Stimulated activated CD8-positive, alpha-beta memory T cell treated with anti-CD3 and anti-CD28 coated beads, Interleukin-2, amount 100 ng/mL, for 48 hours (primary cell): ENCODE results near the gene SPTAN1.
"Not testable (repeated sequence)": the region's sequence is repeated elsewhere in the genome, so short reads cannot be mapped to it uniquely, and the experiment has no call there.

ENCODE experiments used
- DNase-seq, 2 donors: peaks; one replicate each; pipeline ENCODE4 v3.0.0-alpha.2; 2020; ENCODE audit warnings: low read depth in 2 of 2

Gene SPTAN1

DNA sequence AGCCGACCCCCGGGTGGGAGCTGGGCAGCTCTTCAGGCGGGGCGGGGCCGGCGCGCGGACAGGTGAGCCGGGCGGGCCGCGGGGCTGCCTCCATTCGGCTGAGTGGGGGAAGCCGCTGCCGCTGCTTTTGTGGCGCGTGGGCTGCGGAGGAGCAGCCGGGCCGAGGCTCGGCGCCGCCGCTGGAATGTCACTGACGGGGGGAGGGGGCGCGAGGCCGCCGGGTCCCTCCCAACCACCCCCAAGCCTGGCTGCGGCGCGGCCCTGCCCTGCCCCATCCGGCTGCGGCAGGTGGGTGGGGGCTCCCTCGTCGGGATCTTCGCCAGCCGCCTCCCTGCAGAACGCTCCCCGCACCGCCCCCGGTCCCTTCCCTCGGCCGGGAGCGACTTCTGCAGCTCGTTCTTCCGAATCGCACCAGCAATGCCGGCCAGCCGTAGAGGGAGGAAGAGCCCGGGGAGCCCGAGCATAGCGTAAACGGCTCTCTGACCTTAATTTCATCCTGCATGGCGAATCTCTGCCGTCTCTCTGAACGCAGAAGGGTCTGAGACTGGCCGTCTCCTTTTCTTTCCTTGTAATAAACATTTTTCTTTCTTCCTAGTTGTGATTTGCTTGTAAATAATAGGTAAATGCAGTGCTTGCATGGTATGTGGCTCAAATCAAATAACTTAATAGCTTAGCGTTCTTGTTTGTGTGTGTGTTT, 505 bp downstream of the SPTAN1 start:
- DNase-seq: peak in 1 of 2 donors; percentile 30

DNA sequence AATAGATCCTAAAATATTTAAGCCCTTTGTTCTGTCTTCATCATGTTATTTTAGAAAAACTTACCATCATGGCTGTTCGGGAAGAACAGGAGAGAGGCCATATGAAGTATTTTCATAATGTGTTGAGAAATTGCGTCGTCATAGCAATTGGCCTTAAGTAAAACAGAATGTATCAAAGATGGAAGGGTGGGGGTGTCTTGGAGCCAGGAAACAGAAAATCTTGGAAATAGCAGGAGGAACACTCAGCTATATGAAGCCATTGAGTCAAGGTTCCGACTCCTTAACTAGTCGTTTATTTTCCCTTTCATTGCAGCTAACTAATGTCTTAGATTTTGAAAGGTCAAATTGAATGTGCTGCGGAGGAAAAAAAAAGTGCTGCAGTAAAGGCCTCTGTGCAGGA, 1.3 kb downstream of the SPTAN1 start:
- DNase-seq: no peak

DNA sequence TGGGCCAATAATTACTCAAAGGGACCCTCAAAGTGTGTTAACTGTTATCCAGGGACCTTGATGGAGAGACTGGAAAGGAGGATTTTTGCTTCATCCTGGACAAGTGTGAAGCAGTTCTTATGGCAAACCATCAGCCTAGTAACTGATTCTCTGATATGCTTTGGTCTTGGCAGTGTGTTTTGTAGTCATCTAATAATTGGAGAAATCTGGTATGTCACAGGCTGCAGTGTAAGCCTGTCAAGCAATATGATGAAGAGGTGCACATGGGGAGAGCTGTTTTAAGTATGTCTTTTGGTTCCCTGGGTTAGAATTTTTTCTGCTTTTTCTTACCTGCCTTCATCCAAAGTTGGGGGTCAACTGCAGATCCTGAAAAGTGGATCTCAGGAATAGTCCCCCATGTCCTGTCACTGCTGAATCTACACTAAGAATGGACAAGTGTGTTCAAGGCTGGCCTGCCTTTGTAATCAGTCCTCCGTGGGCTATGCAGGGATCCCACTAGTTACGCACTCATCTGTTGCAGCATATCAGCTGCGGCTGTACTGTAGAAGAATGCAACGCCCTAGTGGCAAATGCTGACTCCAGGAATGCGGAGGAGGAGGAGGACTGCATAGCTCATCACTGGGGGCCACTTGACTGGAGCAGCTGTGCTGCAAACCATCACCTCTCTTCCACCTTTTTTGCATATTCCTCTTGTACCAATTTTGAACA, 1.9 kb downstream of the SPTAN1 start:
- peak in 1 of 2 donors; percentile 3 for DNase-seq

DNA sequence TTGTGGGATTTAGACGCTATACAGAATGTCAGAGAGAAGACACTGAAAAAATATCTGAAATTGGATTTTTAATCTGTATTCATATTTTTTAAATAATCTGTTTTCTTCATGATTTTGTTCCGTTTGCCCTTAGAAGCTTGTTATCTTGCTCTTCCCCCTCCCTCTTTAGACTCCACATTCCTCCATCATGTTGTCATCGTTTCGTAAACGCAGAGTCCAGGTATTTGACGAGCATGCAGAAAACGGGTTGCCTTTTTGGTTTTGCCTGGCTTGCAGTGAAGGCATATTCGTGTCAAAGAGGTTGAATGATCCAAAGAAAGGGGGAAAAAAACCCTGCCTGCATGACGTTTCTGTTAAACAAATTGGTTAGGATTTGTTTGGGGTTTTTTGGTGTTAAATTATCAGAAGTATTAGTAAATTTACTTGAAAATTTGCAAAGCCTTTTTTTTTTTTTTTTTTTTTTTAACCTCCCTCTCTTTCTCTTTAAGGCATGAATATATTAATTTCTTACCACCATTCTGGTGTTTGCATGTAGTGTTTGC, 2.9 kb downstream of the SPTAN1 start:
- DNase-seq: no peak

DNA sequence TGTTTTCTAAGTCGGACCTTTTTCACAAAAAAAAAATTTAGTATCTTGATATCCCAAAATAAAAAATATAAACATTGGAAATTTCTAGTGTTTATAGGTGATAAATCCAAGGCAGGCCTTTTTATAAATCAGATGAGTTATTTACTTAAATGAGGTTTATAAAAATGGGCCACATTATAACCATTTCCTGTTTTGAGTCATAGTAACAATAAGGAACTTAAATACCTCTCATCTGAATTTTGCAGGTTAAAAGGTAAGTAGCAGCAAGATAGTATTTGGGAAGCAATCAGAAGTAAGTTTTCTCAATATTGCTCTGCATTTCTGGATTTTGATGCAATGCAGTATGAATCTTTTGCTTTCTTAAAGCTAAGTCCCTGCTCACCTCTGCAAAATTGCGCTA, 3.9 kb downstream of the SPTAN1 start:
- no peak for DNase-seq

DNA sequence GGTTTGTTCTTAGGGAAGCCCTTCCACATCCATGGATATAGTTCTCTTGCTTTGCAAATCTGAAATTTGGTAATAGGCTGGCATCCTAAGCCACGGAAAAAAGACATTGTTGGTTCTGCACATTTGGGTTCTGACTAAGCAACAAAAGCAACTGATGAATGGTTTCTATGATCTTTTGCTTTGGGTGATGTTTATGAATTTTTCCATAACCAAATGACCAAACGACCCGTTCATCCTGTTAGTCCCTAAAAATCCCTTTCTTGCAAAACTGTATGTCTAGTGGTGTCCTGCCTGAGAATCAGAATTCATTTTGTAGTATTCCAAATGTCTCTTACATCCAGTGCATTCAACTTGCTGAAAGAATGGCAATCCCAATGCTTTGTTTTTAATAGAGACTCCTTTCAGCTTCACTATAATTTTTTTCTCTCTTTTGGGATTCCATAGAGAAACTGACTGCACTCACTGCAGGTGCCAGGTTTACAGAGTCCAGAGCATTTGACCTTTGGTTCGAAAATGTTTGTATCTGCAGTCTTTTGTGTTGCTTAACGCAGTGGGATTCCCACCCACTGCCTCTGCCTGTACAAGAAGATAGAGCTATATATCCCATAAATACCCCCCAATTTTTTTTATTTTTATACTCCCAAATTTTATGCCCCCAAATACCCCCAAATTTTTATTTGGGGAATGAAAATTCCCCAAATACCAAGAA, 4.7 kb downstream of the SPTAN1 start:
- DNase-seq: no peak

DNA sequence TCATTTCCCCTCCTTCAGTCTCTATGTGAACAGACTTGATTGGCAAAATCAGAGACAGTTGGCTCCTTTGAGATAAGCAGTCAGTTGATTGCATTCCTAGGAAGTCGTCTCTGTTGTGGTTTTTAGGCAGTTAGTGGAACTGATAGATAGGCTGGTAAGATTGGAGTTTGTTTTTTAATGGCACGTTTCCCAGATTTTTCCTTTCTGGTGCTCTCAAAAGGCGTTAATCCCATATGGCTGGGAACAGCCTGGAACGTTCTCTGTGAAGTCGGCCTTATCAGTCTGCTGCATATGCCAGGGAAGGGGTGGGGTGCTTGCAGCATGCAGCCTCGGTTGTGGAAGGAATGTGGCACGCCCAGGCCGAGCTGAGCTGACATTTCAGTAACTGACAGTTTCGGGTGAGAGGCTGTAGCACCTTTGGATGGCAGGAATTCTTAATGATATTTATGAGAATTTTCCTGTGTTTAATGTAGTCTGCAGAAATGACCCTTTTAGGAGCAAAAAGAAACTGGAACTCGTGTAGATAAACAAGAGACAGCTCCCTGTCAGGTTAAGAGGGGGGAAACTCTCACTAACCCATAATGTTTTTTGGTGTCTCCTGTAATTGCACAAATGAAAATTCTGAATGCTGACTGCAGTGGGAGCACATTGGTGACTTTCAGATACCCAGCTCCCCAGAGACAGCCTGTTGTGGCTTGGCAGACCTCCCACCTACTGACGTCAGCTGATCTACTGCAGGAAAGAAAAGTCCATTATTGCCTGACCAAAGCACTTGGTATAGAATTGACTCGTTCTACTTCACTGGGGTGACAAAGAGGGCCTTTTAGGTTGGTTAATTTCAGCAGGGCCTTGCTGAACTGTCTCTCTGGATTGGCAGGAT, 6.3 kb downstream of the SPTAN1 start:
- peak; percentile 44 to 62 for DNase-seq

DNA sequence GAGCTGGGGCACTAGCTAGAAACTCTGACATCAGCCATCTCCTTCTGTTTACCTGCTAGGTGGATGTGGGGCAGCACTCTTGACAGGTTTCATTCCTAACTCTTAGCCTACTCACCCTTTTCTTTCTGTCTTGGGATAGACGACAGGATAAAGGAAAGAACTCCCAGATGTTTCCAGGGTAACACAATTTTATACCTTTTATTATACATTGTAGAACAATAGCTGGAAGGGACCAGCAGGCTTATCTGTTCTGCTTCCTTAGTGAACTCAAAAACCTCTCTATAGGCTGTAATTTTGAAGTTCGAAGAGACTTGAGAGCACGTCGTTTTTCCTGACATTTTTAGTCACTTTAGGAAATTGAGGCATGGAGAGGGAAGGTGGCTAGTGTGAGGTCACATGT, 13.2 kb downstream of the SPTAN1 start:
- no peak for DNase-seq

DNA sequence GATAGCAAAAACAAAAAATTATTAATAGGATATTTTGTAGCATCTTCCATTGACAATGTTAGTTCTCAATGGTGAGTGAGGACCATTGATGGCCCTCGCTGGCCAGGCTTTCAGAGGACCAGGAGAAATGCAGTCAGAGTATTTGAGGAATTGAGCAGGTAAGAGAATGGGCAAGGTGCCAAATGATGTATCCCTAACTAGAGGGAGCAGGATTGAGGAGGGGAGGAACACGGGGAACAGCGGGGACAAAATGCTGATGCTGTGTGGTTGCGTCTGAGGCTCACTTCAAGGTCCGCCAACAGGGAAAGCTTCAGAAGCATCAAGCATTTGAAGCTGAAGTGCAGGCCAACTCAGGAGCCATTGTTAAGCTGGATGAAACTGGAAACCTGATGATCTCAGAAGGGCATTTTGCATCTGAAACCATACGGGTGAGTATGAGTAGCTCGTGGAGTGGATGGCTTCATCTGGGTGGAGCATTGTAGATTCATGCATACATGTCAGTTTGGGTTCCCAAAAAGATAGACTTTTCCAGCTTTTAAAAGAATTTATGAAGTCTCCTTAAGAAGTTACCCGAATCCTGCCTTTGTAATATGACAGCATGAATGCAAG, 16.2 kb downstream of the SPTAN1 start:
- DNase-seq: no peak

DNA sequence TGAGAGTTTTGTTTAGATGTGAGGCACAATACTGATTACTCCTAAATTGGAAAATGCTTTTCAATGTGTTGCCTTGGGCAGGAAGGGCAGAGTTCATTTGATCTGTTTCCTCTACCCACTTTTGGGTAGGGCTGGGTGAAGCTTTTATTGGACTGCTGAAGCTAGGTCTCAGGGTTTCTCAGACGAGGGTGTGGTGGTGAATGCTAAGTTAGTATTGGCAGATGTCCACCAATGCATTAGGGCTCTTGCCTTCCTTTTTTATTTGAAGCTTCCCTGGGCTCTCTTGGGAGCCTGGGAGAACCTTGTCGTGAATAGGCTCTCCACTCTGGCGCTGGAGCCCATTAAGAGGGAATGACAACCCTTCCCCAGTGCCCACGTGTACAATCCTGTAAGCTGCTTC, 23.1 kb downstream of the SPTAN1 start:
- no peak for DNase-seq

DNA sequence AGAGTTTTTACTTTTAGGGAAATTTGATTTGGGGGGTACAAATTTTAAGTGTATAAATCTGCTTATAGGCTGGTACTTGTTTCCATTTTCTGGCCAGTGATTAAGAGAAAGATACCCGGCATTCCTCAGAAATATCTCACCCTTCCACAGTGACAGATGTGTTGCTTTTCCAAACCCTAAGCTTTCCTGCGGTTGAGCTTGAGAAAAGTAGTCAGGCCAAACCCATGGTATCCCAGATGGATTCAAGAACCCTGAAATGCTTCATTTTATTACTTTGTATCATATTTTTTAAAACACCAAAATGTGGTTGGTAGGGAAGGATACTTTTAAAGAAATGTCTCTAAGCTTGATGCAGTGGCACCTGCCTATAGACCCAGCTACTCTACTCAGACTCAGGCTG, 23.5 kb downstream of the SPTAN1 start:
- no peak for DNase-seq

DNA sequence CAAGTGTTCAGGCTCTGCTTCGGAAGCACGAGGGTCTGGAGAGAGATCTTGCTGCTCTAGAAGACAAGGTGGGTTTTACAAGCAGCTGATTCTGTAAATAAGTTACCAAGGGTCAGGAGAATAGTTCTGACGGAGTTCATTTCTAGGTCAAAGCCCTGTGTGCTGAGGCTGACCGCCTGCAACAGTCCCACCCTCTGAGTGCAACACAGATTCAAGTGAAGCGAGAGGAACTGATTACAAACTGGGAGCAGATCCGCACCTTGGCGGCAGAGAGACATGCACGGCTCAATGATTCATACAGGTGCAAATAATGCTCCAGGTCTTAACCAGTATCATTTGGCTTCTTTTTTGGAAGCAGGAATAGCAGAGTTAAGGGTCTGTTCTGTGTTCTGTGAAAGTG, 24.8 kb downstream of the SPTAN1 start:
- no peak for DNase-seq

DNA sequence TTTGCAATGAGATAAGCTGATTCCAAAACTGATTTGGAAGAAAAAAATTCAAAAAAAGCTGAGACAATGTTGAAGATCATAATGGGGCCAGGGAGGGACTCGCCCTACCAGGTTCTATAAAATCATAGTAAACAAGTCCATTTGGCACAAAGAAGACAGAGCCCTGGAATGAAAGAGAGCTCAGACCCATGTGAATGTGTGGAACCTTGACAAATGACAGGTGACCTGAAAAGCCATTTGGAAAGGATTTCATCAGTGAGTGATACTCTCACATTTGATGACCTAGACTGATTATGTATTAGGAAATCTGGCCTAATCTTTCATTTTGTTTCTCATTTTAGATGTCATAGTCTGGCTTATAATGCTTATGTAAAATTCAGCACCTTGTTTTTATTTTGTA, 26.8 kb downstream of the SPTAN1 start:
- DNase-seq: no peak

DNA sequence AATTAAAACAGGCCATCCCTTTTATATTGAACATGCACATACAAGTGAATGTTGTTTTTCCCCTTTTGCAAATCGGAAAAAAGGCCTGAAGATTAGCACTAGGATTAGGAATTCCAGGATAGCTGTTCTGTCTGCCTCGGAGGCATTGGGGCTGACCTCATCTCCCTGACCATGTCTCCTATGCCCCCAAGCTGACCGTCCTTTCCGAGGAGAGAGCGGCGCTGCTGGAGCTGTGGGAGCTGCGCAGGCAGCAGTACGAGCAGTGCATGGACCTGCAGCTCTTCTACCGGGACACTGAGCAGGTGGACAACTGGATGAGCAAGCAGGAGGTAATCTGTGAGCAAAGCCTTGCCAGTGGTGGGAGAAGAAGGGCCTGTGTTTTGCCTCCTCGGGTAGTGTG, 28.3 kb downstream of the SPTAN1 start:
- DNase-seq: no peak

DNA sequence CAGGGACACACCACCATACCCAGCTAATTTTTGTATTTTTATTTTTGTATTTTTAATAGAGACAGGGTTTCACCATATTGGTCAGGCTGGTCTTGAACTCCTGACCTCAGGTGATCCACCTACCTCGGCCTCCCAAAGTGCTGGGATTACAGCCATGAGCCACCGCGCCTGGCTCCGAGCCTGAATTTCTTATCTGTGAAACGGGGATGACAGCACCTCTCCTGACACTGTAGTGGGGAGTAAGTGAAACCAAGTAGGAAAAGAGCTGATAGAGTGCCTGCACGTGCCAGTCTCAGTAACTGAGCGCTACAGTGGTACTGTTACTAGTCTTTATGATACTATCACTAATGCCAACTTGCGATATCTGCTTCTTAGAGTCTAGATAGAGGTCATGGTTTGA, 32.8 kb downstream of the SPTAN1 start:
- DNase-seq: not testable (repeated sequence)

DNA sequence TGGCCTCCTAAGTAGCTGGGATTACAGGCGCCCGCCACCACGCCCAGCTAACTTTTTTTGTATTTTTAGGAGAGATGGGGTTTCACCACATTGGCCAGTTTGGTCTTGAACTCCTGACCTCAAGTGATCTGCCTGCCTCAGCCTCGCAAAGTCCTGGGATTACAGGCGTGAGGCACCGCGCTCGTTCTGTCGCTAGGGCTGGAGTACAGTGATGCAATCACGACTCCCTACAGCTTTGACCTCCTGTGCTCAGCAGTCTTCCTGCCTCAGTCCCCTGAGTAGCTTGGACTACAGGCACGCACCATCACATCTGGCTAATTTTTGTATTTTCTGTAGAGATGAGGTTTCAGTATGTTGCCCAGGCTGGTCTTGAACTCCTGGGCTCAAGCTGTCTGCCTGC, 34.5 kb downstream of the SPTAN1 start:
- DNase-seq: not testable (repeated sequence)

DNA sequence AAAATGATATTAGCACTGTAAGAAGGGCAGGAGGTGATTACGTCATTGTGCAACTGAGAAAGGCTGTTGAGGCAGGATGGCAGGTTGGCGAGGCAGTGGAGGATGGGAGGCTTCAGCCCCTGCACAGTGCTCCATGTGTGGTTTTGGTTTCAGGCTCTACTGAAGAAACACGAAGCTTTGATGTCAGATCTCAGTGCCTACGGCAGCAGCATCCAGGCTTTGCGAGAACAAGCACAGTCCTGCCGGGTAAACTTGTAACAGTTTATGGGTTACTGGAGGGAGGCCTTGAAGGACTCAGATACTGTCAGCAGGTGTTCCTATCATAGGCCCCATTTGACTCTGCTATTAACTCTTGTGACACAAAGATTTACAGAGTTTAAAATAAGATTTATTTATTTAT, 35.1 kb downstream of the SPTAN1 start:
- DNase-seq: peak; percentile 15 to 20

DNA sequence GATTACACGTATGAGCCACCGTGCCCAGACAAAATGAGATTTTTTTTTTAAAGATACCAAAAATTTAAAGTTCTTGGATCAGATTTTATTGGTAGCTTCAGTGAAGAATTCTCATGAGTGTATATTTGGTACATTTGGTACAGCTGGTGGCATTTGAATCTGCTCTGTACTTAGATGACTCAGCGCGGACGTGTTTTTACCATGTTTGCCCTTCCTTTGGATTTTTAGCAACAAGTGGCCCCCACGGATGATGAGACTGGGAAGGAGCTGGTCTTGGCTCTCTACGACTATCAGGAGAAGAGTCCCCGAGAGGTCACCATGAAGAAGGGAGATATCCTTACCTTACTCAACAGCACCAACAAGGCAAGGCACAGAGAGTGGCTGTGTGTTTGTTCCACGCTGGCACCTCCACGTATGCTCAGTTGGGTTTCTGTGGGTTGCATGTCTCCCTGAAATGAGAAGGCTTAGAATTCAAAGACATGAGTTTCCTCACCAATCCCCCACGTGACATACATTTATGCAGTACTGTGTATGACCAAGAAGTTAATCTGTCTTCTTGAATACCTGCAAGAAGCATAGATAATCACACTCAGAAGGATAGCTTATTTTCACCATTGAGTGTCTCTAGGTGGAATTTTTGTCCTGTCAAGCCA, 36.3 kb downstream of the SPTAN1 start:
- no peak for DNase-seq

DNA sequence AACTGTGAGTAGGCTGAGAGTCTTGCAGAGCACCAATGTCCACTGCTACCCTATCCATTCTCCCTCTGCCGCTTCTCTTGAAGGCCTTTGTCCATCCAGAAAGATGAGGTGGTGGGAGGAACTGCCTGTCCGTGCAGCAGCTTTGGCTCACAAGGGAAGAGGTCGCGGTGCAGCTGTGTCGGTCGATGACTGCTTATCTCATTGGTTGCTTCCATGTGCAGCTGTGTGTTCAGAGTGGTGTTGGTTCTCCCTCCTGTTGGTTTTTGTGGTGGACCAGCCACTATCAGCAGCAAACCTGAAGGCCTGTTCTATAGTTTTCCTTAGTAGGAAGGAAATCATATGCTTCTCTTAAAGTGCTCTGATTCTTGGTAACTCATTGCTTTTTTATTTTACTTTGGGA, 40.7 kb downstream of the SPTAN1 start:
- no peak for DNase-seq

DNA sequence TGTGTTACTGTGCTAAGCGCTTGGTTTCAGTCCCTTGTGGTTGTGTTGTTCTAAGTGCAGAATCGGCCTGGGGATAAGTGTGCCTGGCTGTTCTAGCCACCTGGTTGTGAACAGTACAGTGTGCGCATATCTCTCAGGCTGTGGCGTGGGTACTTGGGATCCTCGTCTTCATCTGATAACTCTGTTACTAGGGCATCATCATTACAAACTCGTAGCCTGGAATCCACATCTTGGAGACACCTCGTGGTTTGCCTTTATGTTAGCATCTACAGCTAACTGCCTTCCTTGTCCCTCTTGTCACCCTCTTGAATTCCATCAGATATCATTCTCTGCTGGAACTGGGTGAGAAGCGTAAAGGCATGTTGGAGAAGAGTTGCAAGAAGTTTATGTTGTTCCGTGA, 41.5 kb downstream of the SPTAN1 start:
- no peak for DNase-seq

DNA sequence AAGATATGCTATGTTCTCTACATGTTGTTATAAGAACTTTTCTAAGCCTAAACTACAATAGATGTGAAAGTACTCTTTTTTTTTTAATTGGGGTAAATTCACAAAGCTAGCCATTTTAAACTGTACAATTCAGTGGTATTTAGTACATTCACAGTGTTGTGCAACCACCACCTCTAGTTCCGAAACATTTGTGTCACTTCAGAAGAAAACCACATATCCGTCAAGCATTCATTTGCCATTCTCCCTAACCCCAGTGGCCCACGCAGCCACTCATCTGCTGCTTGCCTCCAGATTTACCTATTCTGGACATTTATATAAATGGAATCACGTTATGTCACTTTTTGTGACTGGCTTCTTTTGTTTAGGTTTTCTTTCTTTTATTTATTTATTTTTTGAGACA, 43.1 kb downstream of the SPTAN1 start:
- no peak for DNase-seq
